RWPE1 (cell line): ENCODE results near the gene OMP.
A peak's percentile ranks its signal among the peaks of the same experiment; 100 is the strongest.

Source experiments
- CTCF ChIA-PET: fragments of 350-600 bp; sonication (Branson Sonifier 250); formaldehyde crosslinking; extraction: SDS; loops from one replicate; lab custom pipeline; 2021; lab: Yijun Ruan, JAX
- POLR2A ChIA-PET: fragments of 400-600 bp; formaldehyde crosslinking; extraction: SDS; loops from one replicate; lab custom pipeline; 2020; ENCODE audit warnings: antibody characterized with exemption; ENCODE audit not compliant: low non-redundant PET; lab: Yijun Ruan, JAX
- DNase-seq: peaks from one replicate; pipeline ENCODE4 v3.0.0; 2012; ENCODE audit warnings: low spot score
- H3K27ac ChIP-seq: fragments of 450-650 bp; 2 replicates; pipeline ENCODE4 v1.5.1; 2017
- TF ChIP-seq, protein P1 (sequence below): fragments of 450-650 bp; conservative IDR thresholded peaks from 2 replicates; pipeline ENCODE4 v1.5.1; 2017; ENCODE audit warnings: low read depth, mild to moderate bottlenecking

OMP gene

DNA sequence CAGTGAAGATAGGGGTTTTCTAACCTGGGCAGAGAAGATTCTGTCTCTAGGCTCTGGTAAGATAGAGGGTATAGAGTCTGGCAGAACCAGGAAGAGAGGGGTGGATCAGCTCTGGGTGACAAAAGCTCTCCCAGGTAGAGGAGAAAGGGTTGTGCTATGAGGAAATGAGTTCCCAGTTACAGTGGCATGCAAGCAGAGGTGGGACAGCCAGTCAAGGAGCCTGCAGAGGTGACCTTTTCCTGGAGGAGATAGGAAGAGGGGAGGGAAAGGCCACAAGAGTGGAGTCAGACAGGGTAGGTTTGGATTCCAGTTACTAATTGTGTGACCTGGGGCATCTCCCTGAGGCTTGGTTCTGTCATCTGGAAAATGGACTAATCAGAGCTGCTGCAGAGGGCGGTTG lies 39.2 kb upstream of the OMP start:
- no peak overlapping the region for H3K27ac ChIP-seq

DNA sequence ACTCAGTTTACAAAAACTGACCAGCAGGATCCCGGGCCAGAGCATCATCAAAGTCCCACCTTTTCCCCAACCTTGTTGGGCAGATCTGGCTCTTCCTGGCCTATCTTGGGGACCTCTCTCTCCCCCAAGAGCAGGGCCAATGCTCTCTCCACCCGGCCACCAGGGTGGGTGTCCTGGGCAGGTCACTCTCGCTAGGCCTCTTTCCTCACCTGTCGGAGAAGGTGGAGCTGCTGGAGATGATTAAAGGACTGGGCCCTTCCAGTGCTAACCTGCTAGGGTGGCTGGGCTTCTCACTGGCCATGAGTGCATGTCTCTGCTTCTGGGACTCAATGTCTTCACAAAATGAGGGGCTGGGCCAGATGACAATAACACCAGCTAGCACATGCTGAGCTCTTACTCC lies 38.8 kb upstream of the OMP start:
- ChIA-PET CTCF (interaction anchor here (0.6 to 2.2 kb wide), 5 partner anchors 16 to 534 kb away, joined by 3 to 11 read pairs (median 3); no protein-coding TSS in a partner anchor), POLR2A (no interaction called here)
- H3K27ac ChIP-seq, result no peak overlapping the region
- no peak for DNase-seq
- TF ChIP-seq, protein P1, sequence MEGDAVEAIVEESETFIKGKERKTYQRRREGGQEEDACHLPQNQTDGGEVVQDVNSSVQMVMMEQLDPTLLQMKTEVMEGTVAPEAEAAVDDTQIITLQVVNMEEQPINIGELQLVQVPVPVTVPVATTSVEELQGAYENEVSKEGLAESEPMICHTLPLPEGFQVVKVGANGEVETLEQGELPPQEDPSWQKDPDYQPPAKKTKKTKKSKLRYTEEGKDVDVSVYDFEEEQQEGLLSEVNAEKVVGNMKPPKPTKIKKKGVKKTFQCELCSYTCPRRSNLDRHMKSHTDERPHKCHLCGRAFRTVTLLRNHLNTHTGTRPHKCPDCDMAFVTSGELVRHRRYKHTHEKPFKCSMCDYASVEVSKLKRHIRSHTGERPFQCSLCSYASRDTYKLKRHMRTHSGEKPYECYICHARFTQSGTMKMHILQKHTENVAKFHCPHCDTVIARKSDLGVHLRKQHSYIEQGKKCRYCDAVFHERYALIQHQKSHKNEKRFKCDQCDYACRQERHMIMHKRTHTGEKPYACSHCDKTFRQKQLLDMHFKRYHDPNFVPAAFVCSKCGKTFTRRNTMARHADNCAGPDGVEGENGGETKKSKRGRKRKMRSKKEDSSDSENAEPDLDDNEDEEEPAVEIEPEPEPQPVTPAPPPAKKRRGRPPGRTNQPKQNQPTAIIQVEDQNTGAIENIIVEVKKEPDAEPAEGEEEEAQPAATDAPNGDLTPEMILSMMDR, result no peak

More for the DNA sequence above, 39.2 kb upstream of the OMP start:
- TF ChIP-seq, protein P1, result no peak
- ChIA-PET CTCF (interaction anchor here (0.6 to 2.2 kb wide), 4 partner anchors 16 to 535 kb away, joined by 3 to 11 read pairs (median 4); no protein-coding TSS in a partner anchor), POLR2A (no interaction called here)
- DNase-seq, result no peak

DNA sequence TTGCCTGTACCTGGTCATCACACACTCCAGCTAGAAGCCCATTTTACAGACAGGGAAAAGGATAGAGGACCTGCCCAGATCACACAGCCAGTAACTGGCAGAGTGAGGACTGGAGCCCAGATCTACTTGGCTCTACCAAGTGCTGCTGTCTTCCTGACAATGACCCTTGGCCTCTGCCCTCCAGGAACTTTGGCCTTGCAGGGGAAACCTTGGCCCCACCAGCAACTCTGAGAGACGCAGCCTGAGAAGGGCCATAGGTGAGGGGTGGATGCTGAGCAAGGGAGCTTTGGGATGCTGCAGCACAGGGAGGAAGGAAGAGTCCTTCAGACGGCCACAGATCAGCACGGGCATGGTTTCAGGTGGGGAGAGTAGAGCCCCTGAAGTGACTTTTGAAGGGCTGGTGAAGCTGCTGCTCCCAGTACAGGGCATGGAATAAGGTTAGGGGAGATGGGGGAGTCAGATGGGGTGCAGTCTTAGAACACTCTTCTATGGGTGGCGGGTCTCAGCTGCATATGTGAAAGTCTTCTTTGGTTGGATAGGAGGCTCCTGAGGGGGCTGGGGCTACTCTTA lies 37.9 kb upstream of the OMP start:
- TF ChIP-seq, protein P1, result no peak
- POLR2A ChIA-PET, result no interaction called here
- CTCF ChIA-PET, result interaction anchor here (0.6 to 1.3 kb wide), 4 partner anchors 17 to 273 kb away, joined by 3 to 4 read pairs (median 3); no protein-coding TSS in a partner anchor
- H3K27ac ChIP-seq, result no peak overlapping the region
- DNase-seq, result no peak

DNA sequence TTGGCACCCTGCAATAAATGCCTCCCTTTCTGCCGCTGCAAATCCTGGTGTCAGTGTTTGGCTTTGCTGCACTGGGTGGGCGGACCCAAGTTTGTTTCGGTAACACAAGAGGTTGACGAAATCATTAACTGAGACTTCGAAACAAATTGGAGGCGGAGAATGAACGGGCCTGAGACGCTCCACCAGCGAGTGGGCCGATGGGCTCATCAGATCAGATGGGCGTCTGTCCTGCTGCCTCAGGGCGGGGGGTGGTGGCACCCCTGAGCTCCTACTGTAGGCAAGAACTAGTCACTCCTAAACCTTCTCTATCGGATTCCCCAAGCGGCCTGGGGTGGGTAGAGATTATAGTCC lies 36.8 kb upstream of the OMP start:
- DNase-seq, result no peak
- ChIA-PET POLR2A (no interaction called here), CTCF (interaction anchor here (0.6 to 1.4 kb wide), 2 partner anchors 19 to 25 kb away, joined by 4 read pairs; no protein-coding TSS in a partner anchor)
- TF ChIP-seq, protein P1, result no peak
- peak overlapping the region; percentile 64 for H3K27ac ChIP-seq

DNA sequence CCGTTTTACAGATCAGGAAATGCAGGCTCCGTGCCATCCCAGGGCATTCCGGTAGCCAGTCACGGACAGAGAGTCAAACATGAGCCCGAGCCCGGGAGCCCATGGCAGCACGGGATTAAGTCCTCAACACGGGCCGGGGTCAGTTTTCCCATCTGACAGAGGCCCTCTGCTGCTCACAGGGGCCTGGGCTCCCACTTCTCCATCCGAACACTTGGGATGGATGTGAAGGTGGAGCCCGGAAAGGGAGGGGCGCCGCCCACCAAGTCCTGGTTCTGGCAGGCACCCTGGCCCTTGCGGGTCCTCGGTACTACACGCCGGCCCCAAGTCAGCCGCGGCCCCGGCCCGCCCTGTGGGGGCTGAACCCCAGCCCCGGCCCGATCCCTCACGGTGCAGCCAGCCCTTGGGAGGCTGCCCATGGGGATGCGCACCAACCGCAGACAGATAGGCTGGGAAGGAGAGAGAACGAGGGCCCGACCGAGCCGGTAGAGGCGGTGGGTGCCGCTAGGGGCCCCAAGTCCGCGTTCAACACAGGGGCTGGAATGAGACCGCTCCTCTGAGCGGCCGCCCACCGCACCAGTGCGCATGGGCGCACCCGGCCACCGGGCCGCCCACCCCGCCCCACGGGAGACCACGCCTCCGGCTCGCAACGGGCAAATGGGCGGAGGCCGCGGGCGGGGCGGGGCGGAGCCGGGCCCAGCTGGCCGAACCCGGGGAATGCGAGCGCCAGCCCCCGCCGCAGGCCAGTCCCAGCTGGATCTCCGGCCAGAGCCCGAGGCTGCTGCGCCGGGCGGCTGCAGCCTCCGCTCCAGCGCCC lies 36.2 kb upstream of the OMP start, which contains the start of gene CAPN5:
TSS of gene CAPN5 (plus strand) at position 743 of the 814 bp plus-strand sequence. CDS start 17,916 bp downstream, outside the sequence.
- CTCF ChIA-PET, result interaction anchor here (0.6 to 1.4 kb wide), 4 partner anchors 11 to 29 kb away, joined by 3 to 4 read pairs (median 4); no protein-coding TSS in a partner anchor
- peak; percentile 95 for DNase-seq
- H3K27ac ChIP-seq, result peak within 1 kb of the TSS; percentile 64
- TF ChIP-seq, protein P1, result peak; percentile 47; the same call in 1 of the 2 replicates
- POLR2A ChIA-PET, result no interaction called here

DNA sequence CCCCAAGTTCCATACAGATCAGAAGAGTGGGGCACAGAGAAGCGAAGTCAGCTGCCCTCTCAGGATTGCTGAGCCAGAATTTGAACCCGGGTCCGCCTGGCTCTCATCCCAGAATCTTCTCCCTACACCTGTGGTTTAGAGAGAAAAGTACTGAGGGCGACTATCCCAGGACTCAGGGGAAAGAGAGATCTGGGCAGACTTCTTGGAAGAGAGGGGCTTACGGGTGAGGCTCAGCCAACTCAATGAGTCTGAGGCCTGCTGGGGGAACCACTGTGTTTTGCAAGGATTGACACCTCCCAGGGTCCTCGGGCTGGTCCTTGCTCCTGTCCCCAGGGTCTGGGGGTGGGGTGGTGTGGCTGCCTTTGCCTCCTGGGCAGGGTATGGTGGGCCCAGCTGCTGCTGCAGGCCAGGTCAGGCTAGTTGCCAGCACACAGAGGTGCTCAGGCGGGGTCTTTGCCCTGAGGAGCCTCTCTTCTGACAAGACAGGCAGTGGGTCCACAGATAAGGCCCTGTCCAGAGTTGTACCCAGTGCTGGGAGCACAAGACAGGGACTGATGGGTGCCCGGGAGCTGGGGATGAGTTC lies 34.7 kb upstream of the OMP start:
- POLR2A ChIA-PET, result no interaction called here
- no peak for DNase-seq
- no peak overlapping the region for H3K27ac ChIP-seq
- TF ChIP-seq, protein P1, result no peak
- CTCF ChIA-PET, result interaction anchor here (1.7 kb wide), 1 partner anchor 24 kb away, joined by 6 read pairs; no protein-coding TSS in a partner anchor
